ENCODE data around the gene HSF2BP.
"Not testable (repeated sequence)": the region's sequence is repeated elsewhere in the genome, so short reads cannot be mapped to it uniquely, and the experiment has no call there.

GRCh38 chr21:43513023-43513422 is 146.3 kb downstream of the HSF2BP start:
- not testable (repeated sequence) for TF ChIP-seq CTCF, POLR2A, POLR2AphosphoS5, EP300 (IDR thresholded peaks at IDR 0.05)

Data from upper lobe of left lung (tissue), 4 donors.